Fibroblast of pulmonary artery (primary cell): ENCODE results near the gene WFDC5.
"Not testable (repeated sequence)": the region's sequence is repeated elsewhere in the genome, so short reads cannot be mapped to it uniquely, and the experiment has no call there.

ENCODE experiments used
- DNase-seq: peaks from one replicate; pipeline ENCODE4 v3.0.0-alpha.2; 2010; ENCODE audit warnings: low read depth
- H3K4me3 ChIP-seq: replicated peaks from 2 replicates; pipeline ENCODE4 v1.5.1; 2011; ENCODE audit warnings: low read depth, mild to moderate bottlenecking, control low read depth, low read length, moderate library complexity
- TF ChIP-seq, protein P1 (sequence below): IDR thresholded peaks from 2 replicates; pipeline ENCODE4 v1.5.1; 2011; ENCODE audit warnings: mild to moderate bottlenecking, control low read depth, low read length, inconsistent platforms; ENCODE audit errors: missing control alignments

WFDC5 gene

DNA sequence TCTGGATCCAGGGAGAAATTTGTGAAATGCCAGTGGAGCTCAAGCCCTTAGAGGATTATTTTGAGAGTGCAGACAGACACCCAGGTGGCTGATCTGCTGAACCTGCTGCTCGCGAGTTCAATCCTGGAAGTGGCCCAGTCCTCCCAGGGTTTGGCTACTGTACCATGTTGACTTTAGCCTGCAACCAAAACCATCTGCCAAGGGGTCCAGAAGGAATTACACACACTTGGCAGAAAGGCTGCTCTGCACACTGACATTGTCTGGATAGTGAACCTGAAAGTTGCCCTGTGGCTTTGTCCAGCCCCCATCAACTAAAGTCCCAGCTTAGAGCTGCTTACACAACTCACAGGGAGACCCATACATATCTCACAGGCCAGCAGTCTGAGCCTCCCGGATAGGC is 38.2 kb upstream of the WFDC5 start:
- no peak overlapping the region for H3K4me3 ChIP-seq
- DNase-seq: no peak
- TF ChIP-seq, protein P1, sequence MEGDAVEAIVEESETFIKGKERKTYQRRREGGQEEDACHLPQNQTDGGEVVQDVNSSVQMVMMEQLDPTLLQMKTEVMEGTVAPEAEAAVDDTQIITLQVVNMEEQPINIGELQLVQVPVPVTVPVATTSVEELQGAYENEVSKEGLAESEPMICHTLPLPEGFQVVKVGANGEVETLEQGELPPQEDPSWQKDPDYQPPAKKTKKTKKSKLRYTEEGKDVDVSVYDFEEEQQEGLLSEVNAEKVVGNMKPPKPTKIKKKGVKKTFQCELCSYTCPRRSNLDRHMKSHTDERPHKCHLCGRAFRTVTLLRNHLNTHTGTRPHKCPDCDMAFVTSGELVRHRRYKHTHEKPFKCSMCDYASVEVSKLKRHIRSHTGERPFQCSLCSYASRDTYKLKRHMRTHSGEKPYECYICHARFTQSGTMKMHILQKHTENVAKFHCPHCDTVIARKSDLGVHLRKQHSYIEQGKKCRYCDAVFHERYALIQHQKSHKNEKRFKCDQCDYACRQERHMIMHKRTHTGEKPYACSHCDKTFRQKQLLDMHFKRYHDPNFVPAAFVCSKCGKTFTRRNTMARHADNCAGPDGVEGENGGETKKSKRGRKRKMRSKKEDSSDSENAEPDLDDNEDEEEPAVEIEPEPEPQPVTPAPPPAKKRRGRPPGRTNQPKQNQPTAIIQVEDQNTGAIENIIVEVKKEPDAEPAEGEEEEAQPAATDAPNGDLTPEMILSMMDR: no peak

DNA sequence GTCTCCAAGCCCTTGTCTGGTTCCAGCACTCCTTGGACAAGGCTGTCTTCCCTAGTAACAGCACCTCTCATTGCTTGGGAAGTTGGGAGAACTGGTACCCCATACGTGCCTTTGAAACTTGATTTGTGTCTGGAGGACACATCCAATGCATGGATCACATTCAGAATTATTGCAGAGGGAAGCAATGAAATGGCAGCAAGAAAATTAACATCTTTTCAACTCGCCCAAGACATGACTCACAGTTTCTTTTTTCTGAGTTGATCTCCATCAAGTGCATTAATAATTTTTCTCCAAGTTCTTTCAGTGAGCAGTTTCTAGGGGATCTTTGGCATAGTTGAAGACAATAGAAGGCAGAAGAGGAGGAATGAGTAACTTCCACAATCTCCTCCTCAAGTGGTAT is 37.4 kb upstream of the WFDC5 start:
- DNase-seq: no peak
- no peak overlapping the region for H3K4me3 ChIP-seq
- TF ChIP-seq, protein P1: no peak

DNA sequence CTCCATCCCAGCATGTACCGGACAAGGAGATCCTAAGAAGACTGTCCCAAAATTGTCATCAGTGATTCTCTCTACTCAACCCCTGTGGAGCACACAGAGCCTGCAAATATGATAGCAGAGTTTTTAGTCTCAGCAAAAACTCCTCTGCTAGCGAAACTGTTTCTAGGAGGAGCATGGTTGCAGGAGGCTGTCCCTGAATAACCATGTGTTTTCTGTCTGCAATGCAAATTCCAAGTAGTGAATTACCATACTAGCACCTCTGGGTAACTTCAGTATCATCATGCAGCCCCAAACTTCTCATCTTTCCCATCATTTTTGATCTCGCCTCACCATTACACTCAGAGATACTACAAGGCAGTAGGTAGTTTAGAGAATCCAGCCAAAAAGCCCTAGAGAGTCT is 34.1 kb upstream of the WFDC5 start:
- no peak for DNase-seq
- no peak overlapping the region for H3K4me3 ChIP-seq
- TF ChIP-seq, protein P1: no peak

DNA sequence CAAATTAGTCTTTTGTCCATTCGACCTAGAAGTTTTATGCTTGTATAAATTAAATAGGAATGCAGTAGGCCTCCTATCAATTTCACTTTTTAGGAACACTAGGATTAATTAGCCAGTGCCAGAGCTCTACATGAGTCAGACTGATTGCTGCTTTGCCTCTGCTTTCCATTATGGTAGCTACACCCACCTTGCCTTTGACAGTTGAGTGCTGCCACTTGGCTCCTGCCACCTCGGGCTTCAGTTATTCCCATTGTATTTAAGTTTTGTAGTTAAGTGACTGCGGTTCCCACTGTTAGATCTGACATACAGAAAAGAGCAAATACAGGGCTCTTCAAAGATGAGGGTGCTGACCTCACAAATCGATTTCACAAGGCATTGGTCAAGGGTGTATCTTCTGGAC is 25.9 kb upstream of the WFDC5 start:
- H3K4me3 ChIP-seq: no peak overlapping the region
- TF ChIP-seq, protein P1: no peak
- DNase-seq: no peak

DNA sequence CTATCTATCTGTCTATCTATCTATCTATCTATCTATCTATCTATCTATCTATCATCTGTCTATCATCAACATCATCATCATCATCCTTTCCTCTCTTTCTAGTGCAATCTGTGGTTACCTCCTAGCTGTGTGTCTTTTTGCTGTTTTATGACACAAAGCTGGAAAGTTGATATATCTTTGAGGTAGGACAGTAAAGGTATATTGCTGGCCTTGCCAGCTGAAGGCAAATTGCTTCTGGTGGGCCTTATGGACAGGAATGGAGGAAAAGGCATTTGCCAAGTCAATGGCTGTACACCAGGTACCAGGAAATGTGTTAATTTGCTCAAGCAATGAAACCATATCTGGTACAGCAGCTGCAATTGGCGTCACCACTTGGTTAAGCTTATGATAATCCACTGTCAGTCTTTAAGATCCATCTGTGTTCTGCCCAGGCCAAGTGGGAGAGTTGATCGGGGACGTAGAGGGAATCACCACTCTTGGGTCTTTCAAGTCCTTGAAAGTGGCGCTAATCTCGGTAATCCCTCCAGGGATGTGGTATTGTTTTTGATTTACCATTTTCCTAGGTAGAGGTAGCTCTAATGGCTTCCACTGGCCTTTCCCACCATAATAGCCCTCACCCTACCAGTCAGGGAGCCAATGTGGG is 24.9 kb upstream of the WFDC5 start:
- not testable (repeated sequence) for DNase-seq, H3K4me3 ChIP-seq

DNA sequence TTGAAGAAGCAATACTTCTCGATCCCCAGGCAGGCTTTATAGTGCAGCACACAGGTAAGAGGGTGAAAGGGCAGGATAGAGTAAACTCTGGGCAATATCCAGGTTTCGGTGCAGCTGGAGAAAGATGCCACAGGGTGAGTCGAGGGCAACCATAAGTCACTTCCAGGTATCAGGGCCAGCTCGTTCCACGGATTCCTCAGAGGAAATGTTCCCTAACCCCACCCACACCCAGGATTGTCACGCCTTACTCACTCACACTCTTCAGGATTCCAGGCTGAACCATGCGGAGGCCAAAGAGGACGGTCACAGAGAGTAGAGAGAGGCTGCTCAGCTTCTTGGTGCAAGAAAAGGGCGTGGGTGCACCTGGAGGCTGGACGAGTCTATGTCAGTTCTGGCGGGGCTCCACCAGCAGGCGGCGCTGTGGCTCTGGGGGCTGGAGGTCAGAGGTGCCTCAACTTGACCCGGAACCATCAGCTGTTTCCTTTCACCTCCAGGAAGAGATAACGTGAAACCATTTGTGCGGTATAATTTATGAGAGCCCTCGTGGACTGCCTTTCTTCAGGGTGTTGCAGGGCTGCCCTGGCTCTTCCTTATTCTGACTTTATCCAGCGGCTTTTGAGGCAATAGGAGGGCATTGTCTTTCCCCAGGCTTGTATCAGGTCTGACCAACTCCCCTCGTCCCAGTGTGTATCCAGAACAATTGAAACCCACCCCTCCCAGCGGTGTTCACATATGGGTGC is 23.8 kb upstream of the WFDC5 start:
- no peak overlapping the region for H3K4me3 ChIP-seq
- peak; percentile 8 for DNase-seq
- TF ChIP-seq, protein P1: peak; percentile 64

DNA sequence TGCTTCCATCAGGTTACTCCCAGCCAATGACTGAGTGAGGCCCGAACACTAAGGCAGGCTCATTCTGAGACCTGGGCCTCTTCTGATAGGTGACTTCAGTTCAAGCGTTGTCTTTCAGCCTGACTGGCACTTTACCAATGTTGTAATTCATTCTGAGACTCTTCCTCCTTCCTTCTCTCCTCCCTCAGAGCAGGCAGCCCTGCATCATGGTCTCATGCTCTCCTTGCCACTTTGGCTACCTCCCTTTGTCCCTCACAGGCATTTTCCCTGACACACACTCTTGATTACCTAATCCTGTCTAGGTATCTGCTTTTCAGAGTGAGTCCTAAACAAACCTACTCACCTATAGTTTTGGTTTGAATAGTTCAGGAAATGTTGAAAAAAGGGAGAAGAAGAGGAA is 21.9 kb upstream of the WFDC5 start:
- H3K4me3 ChIP-seq: no peak overlapping the region
- DNase-seq: no peak
- TF ChIP-seq, protein P1: no peak
